ENCODE results near the gene DHRS13. TPM values are rescaled to one million over a fixed set of nuclear protein-coding genes. Genes with fewer than 3 reads are reported as not detected.

DHRS13 gene
- total and polyA plus RNA-seq, 2 donors (not counting 1 experiment from before 2014, with no cell fraction given) = 11.9 to 28.1 TPM

DNA sequence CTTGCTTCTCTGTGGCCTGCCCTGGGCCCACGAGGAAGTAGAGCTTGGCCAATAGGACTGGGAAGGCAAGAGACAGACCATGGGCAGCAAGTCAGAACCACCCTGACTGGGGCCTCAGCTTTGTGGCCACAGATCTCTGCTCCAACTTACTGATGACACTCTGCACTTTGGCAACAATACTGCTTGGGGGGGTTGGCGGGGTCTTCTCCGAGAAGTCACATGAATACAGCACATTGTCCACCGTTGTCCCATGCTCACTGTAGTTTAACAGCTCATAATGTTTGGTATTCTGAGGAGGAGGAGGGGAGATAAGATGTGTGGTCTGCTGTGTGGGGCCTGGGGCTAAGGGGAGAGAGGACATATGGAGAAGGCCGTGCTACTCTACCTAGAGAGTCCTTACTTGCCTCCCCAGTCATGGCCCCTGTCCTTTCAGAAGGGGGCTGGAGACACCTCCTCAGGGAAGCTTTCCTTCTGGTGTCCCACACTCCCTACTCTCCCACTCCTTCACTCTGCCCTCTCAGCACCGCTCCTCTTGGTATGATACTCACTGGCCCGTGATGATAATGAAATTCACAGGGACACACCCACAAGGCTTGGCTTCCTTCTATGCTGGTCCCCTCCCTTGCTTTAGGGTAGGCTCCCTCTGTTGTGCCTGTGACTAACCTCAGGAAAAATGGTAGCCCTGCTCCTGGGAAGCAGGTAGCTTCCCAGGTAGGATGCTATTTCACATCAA lies 4.0 kb upstream of the DHRS13 start:
- H3K27ac ChIP-seq (ENCODE audit: low read length in 2 of 2) = no peak overlapping the region
- peaks cover 5% of the 10 kb centered on the region for H3K79me2 ChIP-seq (ENCODE audit: control insufficient read depth, insufficient read depth, low read length)
- H3K4me1 ChIP-seq (ENCODE audit: control insufficient read depth in 2 of 2, insufficient read depth in 2 of 2, low read length in 2 of 2) = peaks cover 2 to 9% of the 10 kb centered on the region in 2 donors
- ATAC-seq (ENCODE audit: low read depth) (no peak), DNase-seq (no peak)
- no peak overlapping the region for H2AFZ ChIP-seq (ENCODE audit: insufficient read depth, low read depth, low read length, poor library complexity, severe bottlenecking)
- no peaks in the 10 kb centered on the region for H3K9me3 ChIP-seq (ENCODE audit: control extremely low read depth in 1 of 3, control insufficient read depth in 2 of 3, insufficient read depth in 1 of 3, low read length in 2 of 3)
- no peak overlapping the region for H3K27ac Mint-ChIP-seq
- H3K27me3 Mint-ChIP-seq = no peaks in the 10 kb centered on the region
- intact Hi-C loops (cut with micrococcal nuclease) = no loop called here
- CTCF ChIA-PET = interaction anchor here (0.6 to 8.9 kb wide), 9 partner anchors 8 to 144 kb away, joined by 3 to 91 read pairs (median 4); partner anchors contain the start of gene FLOT2
- POLR2A ChIA-PET = no interaction called here
- peaks cover 9% of the 10 kb centered on the region for H3K4me1 Mint-ChIP-seq
- WGBS (ENCODE audit: insufficient coverage) = 86% methylated on average over 5 of the region's 7 CpGs
- H3K4me2 ChIP-seq (replicated peaks; ENCODE audit: low read depth, low read length, poor library complexity, severe bottlenecking) = no peak overlapping the region
- H3K9ac ChIP-seq (ENCODE audit: low read length) = no peak overlapping the region
- no peak overlapping the region for H3K4me3 ChIP-seq (ENCODE audit: control extremely low read depth in 1 of 5, extremely low read depth in 1 of 5, insufficient read depth in 1 of 5, low read depth in 2 of 5, low read length in 4 of 5)
- H3K4me3 Mint-ChIP-seq = no peak overlapping the region
- no peak for TF ChIP-seq EZH2 (IDR thresholded peaks at IDR 0.05; ENCODE audit: borderline replicate concordance, insufficient read depth, low read depth, low read length, poor library complexity, severe bottlenecking)
- TF ChIP-seq, protein P1, sequence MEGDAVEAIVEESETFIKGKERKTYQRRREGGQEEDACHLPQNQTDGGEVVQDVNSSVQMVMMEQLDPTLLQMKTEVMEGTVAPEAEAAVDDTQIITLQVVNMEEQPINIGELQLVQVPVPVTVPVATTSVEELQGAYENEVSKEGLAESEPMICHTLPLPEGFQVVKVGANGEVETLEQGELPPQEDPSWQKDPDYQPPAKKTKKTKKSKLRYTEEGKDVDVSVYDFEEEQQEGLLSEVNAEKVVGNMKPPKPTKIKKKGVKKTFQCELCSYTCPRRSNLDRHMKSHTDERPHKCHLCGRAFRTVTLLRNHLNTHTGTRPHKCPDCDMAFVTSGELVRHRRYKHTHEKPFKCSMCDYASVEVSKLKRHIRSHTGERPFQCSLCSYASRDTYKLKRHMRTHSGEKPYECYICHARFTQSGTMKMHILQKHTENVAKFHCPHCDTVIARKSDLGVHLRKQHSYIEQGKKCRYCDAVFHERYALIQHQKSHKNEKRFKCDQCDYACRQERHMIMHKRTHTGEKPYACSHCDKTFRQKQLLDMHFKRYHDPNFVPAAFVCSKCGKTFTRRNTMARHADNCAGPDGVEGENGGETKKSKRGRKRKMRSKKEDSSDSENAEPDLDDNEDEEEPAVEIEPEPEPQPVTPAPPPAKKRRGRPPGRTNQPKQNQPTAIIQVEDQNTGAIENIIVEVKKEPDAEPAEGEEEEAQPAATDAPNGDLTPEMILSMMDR (IDR thresholded peaks at IDR 0.05) = no peak
- H4K20me1 ChIP-seq (ENCODE audit: control insufficient read depth, insufficient read depth, low read length, poor library complexity, severe bottlenecking) = peaks cover 10% of the 10 kb centered on the region
- H3K27me3 ChIP-seq (replicated peaks in 1 of 4; ENCODE audit: control extremely low read depth in 1 of 4, control insufficient read depth in 3 of 4, insufficient read depth in 4 of 4, low read length in 3 of 4) = no peaks in the 10 kb centered on the region
- no peaks in the 10 kb centered on the region for H3K9me3 Mint-ChIP-seq (ENCODE audit: insufficient read depth)
- H3K36me3 ChIP-seq (replicated peaks in 1 of 2; ENCODE audit: control extremely low read depth in 1 of 2, control insufficient read depth in 1 of 2, extremely low read depth in 1 of 2, insufficient read depth in 2 of 2, low read length in 1 of 2) = peaks cover 3 to 62% of the 10 kb centered on the region in 2 experiments

DNA sequence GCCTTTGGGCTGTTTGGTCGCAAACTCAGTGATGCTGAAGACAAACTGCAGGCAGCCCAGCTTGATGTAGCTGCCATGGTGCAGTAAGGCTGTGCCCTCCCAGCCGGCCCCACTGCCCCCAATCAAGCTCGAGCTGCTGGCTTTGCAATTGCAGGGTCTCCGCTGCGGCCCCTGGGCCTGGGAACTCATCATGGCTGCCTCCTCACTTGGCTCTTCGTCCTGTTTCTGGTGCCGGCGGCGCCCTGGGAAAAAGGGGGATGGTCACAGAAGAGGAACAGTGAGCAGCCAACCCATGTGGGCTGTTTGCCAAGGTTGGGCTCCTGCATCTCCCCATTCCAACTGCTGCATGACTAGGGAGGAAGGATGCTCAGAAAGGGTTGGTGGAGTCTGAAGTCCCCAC lies 3.4 kb upstream of the DHRS13 start:
- H3K4me2 ChIP-seq (replicated peaks; ENCODE audit: low read depth, low read length, poor library complexity, severe bottlenecking) = no peak overlapping the region

More for the DNA sequence above, 3.4 kb upstream of the DHRS13 start:
- ChIA-PET CTCF (interaction anchor here (0.6 to 8.9 kb wide), 6 partner anchors 8 to 143 kb away, joined by 3 to 91 read pairs (median 4); partner anchors contain the start of gene FLOT2), POLR2A (no interaction called here)
- intact Hi-C loops (cut with micrococcal nuclease) = no loop called here
- Mint-ChIP-seq H3K4me3 (no peak overlapping the region), H3K27me3 (no peaks in the 10 kb centered on the region), H3K27ac (no peak overlapping the region), H3K9me3 (ENCODE audit: insufficient read depth) (no peaks in the 10 kb centered on the region), H3K4me1 (peaks cover 14% of the 10 kb centered on the region)
- no peak overlapping the region for H3K27ac ChIP-seq (ENCODE audit: low read length in 2 of 2)
- no peak for TF ChIP-seq EZH2 (IDR thresholded peaks at IDR 0.05; ENCODE audit: borderline replicate concordance, insufficient read depth, low read depth, low read length, poor library complexity, severe bottlenecking)
- TF ChIP-seq, protein P1 (IDR thresholded peaks at IDR 0.05) = no peak
- H4K20me1 ChIP-seq (ENCODE audit: control insufficient read depth, insufficient read depth, low read length, poor library complexity, severe bottlenecking) = peaks cover 4% of the 10 kb centered on the region
- H3K4me3 ChIP-seq (ENCODE audit: control extremely low read depth in 1 of 5, extremely low read depth in 1 of 5, insufficient read depth in 1 of 5, low read depth in 2 of 5, low read length in 4 of 5) = no peak overlapping the region
- H3K27me3 ChIP-seq (replicated peaks in 1 of 4; ENCODE audit: control extremely low read depth in 1 of 4, control insufficient read depth in 3 of 4, insufficient read depth in 4 of 4, low read length in 3 of 4) = no peaks in the 10 kb centered on the region
- 96% methylated on average over 5 of the region's 9 CpGs for WGBS (ENCODE audit: insufficient coverage)
- H3K36me3 ChIP-seq (replicated peaks in 1 of 2; ENCODE audit: control extremely low read depth in 1 of 2, control insufficient read depth in 1 of 2, extremely low read depth in 1 of 2, insufficient read depth in 2 of 2, low read length in 1 of 2) = peaks cover 2 to 56% of the 10 kb centered on the region in 2 experiments
- H3K79me2 ChIP-seq (ENCODE audit: control insufficient read depth, insufficient read depth, low read length) = peaks cover 10% of the 10 kb centered on the region
- H3K9ac ChIP-seq (ENCODE audit: low read length) = no peak overlapping the region
- ATAC-seq (ENCODE audit: low read depth) = no peak
- no peaks in the 10 kb centered on the region for H3K9me3 ChIP-seq (ENCODE audit: control extremely low read depth in 1 of 3, control insufficient read depth in 2 of 3, insufficient read depth in 1 of 3, low read length in 2 of 3)
- H2AFZ ChIP-seq (ENCODE audit: insufficient read depth, low read depth, low read length, poor library complexity, severe bottlenecking) = no peak overlapping the region
- peaks cover 8 to 15% of the 10 kb centered on the region in 2 donors for H3K4me1 ChIP-seq (ENCODE audit: control insufficient read depth in 2 of 2, insufficient read depth in 2 of 2, low read length in 2 of 2)
- no peak for DNase-seq
